ENCODE data around the gene DCST2.

DNA sequence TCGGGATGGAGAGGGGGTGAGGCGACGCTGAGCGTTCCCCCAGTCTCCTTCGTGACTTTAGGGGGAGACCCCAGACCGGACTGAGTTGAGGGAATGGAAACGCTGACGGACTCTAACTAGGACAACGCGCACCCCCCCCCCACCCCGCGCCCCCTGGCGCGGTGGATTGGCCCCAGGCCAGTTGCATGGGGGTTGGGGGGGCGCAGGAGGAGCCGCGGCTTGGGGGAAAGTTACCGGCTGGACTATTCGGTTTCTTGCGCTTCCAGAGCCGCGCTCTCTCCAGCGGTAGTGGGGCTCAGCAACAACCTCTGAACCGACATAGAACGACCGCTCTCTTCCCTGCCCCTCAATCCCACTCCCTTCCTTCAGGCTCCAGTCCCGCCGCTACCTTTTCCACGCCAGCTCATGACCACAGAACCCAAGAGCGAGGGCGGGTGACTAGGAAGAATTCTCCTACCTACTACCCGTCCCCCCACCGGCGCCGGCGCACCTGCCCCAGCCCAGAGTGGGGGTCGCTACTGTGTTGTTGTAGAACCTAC, 30.3 kb downstream of the DCST2 start:
- TF ChIP-seq, protein P1, sequence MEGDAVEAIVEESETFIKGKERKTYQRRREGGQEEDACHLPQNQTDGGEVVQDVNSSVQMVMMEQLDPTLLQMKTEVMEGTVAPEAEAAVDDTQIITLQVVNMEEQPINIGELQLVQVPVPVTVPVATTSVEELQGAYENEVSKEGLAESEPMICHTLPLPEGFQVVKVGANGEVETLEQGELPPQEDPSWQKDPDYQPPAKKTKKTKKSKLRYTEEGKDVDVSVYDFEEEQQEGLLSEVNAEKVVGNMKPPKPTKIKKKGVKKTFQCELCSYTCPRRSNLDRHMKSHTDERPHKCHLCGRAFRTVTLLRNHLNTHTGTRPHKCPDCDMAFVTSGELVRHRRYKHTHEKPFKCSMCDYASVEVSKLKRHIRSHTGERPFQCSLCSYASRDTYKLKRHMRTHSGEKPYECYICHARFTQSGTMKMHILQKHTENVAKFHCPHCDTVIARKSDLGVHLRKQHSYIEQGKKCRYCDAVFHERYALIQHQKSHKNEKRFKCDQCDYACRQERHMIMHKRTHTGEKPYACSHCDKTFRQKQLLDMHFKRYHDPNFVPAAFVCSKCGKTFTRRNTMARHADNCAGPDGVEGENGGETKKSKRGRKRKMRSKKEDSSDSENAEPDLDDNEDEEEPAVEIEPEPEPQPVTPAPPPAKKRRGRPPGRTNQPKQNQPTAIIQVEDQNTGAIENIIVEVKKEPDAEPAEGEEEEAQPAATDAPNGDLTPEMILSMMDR (IDR thresholded peaks at IDR 0.05; ENCODE audit: insufficient read depth, low read length): no peak
- TF ChIP-seq POLR2AphosphoS5 (IDR thresholded peaks at IDR 0.05; ENCODE audit: low read depth): no peak
- no peak for TF ChIP-seq SPI1 (IDR thresholded peaks at IDR 0.05; ENCODE audit: borderline replicate concordance, low read depth)
- TF ChIP-seq GABPA (IDR thresholded peaks at IDR 0.05; ENCODE audit: low read depth): no peak
